Immature natural killer cell (primary cell): ENCODE measurements around the gene CAVIN1. TPM values are rescaled to one million over a fixed set of nuclear protein-coding genes. Genes with fewer than 3 reads are reported as not detected.
A peak's percentile ranks its signal among the peaks of the same experiment; 100 is the strongest.
"Not testable (repeated sequence)": the region's sequence is repeated elsewhere in the genome, so short reads cannot be mapped to it uniquely, and the experiment has no call there.

ENCODE experiments used
- DNase-seq, 3 donors: peaks; one replicate each; pipeline ENCODE4 v3.0.0; 2022; ENCODE audit warnings: mixed read lengths in 1 of 3
- H3K27ac Mint-ChIP-seq, 6 donors: one replicate each; pipeline ENCODE4 v1.8.0; 2020; ENCODE audit warnings: mixed read lengths in 6 of 6, mild to moderate bottlenecking in 5 of 6, inconsistent platforms in 4 of 6, moderate library complexity in 3 of 6
- H3K27me3 Mint-ChIP-seq, 3 donors: one replicate each; pipeline ENCODE4 v1.8.0; 2020 to 2021; ENCODE audit warnings: low read depth in 3 of 3, mild to moderate bottlenecking in 3 of 3, mixed read lengths in 3 of 3, moderate library complexity in 3 of 3, inconsistent platforms in 1 of 3
- H3K36me3 Mint-ChIP-seq, 3 donors: one replicate each; pipeline ENCODE4 v1.8.0; 2020; ENCODE audit warnings: mixed read lengths in 3 of 3, inconsistent platforms in 2 of 3, mild to moderate bottlenecking in 2 of 3
- H3K4me1 Mint-ChIP-seq, 2 donors: one replicate each; pipeline ENCODE4 v1.8.0; 2020; ENCODE audit warnings: inconsistent platforms in 2 of 2, mild to moderate bottlenecking in 2 of 2, mixed read lengths in 2 of 2, moderate library complexity in 1 of 2
- H3K4me3 Mint-ChIP-seq, 5 donors: one replicate each; pipeline ENCODE4 v1.8.0; 2020; ENCODE audit warnings: mild to moderate bottlenecking in 5 of 5, mixed read lengths in 5 of 5, inconsistent platforms in 3 of 5, moderate library complexity in 3 of 5
- H3K9me3 Mint-ChIP-seq, 6 donors: one replicate each; pipeline ENCODE4 v1.8.0; 2020; ENCODE audit warnings: mild to moderate bottlenecking in 6 of 6, mixed read lengths in 6 of 6, inconsistent platforms in 4 of 6, moderate library complexity in 3 of 6
- polyA plus RNA-seq, 3 donors: library from polyadenylated mRNA; unstranded; fragments of 300-500 nt; fragmentation: Illumina TruSeq; gene quantifications; one replicate each; pipeline ENCODE4 v1.2.3, GENCODE V29; 2021

The CAVIN1 gene
- polyA plus RNA-seq, 3 donors from 2014 or later, result not detected

DNA sequence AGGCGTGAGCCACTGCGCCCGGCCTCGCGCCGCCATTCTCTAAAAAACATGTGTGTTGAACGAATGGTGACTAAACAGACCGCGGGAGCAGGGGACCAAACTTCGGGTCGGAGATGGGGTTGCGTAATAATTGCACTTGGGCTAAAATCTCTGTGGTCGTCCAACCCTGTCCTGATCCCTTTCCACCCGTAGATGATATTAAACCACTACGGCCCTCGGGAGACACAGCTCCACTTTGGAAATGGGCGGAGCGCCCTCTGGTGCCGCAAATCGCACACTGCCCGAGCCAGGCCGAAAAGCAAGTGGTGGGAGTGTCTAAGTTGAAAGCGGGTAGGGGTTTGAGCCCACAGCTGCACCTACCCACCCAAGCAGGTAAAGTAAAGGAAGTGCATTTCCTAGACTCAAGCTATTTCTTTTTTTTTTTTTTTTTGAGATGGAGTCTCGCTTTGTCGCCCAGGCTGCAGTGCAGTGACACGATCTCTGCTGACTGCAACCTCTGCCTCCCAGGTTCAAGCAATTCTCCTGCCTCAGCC lies 17.0 kb downstream of the CAVIN1 start:
- DNase-seq, result peak; percentile 72 to 77 (median 73)
- H3K4me3 Mint-ChIP-seq, result no peak overlapping the region
- no peaks in the 10 kb centered on the region for H3K36me3 Mint-ChIP-seq
- no peaks in the 10 kb centered on the region for H3K9me3 Mint-ChIP-seq
- no peak overlapping the region for H3K27ac Mint-ChIP-seq
- peaks cover 0 to 2% of the 10 kb centered on the region in 2 donors for H3K4me1 Mint-ChIP-seq
- H3K27me3 Mint-ChIP-seq, result peaks cover 4 to 5% (median 4%) of the 10 kb centered on the region in 3 donors

DNA sequence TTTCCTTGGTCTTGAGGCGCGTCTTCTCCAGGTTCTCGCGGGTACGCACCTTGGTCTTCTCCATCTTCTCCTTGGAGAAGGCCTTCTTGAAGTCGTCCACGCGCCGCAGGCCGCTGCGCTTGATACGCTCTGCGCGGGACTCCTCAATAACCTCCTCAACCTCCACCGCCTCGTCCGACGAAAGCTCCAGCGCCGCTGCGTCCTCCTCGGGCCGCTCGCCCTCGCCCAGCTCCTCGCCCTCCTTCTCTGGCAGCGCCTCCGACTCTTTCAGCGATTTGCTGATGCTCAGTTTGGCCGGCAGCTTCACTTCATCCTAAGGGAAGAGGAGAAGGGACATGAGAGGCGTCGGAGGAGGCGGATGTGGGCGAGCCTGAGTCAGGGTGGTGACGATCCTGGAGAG lies 18.0 kb downstream of the CAVIN1 start:
- no peaks in the 10 kb centered on the region for H3K9me3 Mint-ChIP-seq
- H3K4me1 Mint-ChIP-seq, result peaks cover 6 to 7% of the 10 kb centered on the region in 2 donors
- H3K36me3 Mint-ChIP-seq, result no peaks in the 10 kb centered on the region
- H3K27ac Mint-ChIP-seq, result no peak overlapping the region
- no peak overlapping the region for H3K4me3 Mint-ChIP-seq
- peaks cover 4 to 5% (median 4%) of the 10 kb centered on the region in 3 donors for H3K27me3 Mint-ChIP-seq
- no peak for DNase-seq

DNA sequence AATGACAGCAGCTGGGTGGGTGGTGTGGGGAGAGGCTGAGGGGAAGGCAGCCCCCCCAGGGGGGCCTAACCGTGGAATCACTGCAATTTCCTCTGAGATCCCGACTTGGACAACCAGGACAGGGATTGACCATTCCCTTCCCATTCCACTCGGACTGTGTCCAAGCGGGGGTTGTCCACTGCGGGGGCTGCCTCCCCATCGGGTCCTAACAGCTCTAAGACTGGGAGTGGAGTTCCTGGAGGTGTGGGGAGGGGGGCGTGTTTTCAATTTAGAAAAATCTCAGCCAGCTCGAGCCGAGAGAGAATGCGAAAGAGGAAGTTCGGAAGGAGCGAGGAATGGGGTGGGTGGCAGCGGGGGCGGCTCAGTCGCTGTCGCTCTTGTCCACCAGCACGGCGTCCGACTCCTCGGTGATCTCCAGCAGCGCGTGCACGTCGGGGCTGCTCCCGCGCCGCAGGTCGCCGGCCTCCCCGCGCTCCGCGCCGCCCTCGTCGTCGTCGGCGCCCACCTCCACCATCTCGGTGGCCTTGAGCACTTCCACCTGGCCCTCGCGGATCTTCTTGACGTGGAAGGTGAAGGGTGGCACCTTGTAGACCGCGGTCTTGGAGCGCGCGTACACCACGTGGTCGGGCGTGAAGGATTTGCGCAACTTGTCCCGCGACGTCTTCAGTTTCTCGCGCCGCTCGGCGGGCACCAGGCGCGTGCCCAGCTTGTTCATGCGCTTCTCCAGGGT lies 18.6 kb downstream of the CAVIN1 start:
- Mint-ChIP-seq H3K36me3 (no peaks in the 10 kb centered on the region), H3K4me3 (no peak overlapping the region), H3K27ac (no peak overlapping the region), H3K9me3 (no peaks in the 10 kb centered on the region), H3K4me1 (peaks cover 11% of the 10 kb centered on the region in 2 donors), H3K27me3 (peaks cover 3 to 6% (median 5%) of the 10 kb centered on the region in 3 donors)
- DNase-seq, result no peak

DNA sequence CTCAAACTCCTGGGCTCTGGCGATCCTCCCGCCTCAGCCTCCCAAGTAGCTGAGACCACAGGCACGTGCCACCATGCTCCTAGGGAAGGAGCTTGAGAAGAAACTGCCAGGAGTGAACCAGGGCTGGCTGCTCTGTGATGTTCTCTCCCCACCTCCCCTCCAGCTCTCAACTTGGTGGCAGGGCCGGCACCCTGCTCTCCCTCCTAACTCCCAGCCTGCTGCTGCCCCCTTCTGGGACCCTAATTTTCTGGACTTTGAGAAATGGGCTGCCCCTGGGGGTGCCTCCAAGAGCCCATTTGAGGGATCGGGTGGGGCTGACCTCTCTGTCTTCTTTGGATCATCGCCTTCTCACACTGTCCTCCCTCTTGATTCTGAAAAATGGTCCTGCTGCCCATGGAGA lies 19.9 kb downstream of the CAVIN1 start:
- H3K36me3 Mint-ChIP-seq, result no peaks in the 10 kb centered on the region
- DNase-seq, result peak; percentile 32 to 40 (median 40)
- H3K9me3 Mint-ChIP-seq, result no peaks in the 10 kb centered on the region
- H3K4me3 Mint-ChIP-seq, result no peak overlapping the region
- H3K27me3 Mint-ChIP-seq, result peaks cover 3 to 6% (median 5%) of the 10 kb centered on the region in 3 donors
- H3K27ac Mint-ChIP-seq, result no peak overlapping the region
- H3K4me1 Mint-ChIP-seq, result peaks cover 11% of the 10 kb centered on the region in 2 donors

- Mint-ChIP-seq H3K9me3 (no peaks in the 10 kb centered on the region), H3K4me1 (peaks cover 10 to 11% of the 10 kb centered on the region in 2 donors), H3K4me3 (no peak overlapping the region), H3K27ac (no peak overlapping the region), H3K27me3 (peaks cover 3 to 4% (median 3%) of the 10 kb centered on the region in 3 donors), H3K36me3 (no peaks in the 10 kb centered on the region)
- no peak for DNase-seq
Observed at GRCh38 chr17:42402117-42402516, 20.9 kb downstream of the CAVIN1 start.

DNA sequence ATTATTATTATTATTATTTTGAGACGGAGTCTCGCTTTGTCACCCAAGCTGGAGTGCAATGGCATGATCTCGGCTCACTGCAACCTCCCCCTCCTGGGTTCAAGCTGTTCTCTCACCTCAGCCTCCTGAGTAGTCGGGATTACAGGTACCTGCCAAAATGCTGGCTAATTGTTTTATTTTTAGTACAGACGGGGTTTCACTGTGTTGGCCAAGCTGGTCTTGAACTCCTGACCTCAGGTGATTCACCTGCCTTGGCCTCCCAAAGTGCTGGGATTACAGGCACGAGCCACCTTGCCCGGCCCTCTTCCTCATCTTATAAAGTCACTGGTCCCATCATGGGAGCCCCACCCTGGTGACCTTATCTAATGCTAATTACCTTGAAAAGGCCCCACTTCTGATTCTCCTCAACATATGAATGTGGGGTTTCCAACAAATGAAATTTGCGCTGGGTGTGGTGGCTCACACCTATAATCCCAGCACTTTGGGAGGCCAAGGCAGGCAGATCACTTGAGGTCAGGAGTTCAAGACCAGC lies 22.1 kb downstream of the CAVIN1 start:
- H3K4me3 Mint-ChIP-seq, H3K27ac Mint-ChIP-seq, H3K36me3 Mint-ChIP-seq, DNase-seq, H3K27me3 Mint-ChIP-seq, H3K9me3 Mint-ChIP-seq: not testable (repeated sequence)
- peaks cover 10 to 11% of the 10 kb centered on the region in 2 donors for H3K4me1 Mint-ChIP-seq

GRCh38 chr17:42399948-42400843 lies 22.9 kb downstream of the CAVIN1 start:
- no peak for DNase-seq
- Mint-ChIP-seq H3K9me3 (no peaks in the 10 kb centered on the region), H3K4me1 (peaks cover 10 to 11% of the 10 kb centered on the region in 2 donors), H3K27ac (peak overlapping the region in 3 of 6 donors; percentile 31 to 49 (median 40)), H3K36me3 (no peaks in the 10 kb centered on the region), H3K27me3 (peaks cover 3 to 6% (median 3%) of the 10 kb centered on the region in 3 donors), H3K4me3 (peak overlapping the region in 2 of 5 donors; percentile 41 to 53)

DNA sequence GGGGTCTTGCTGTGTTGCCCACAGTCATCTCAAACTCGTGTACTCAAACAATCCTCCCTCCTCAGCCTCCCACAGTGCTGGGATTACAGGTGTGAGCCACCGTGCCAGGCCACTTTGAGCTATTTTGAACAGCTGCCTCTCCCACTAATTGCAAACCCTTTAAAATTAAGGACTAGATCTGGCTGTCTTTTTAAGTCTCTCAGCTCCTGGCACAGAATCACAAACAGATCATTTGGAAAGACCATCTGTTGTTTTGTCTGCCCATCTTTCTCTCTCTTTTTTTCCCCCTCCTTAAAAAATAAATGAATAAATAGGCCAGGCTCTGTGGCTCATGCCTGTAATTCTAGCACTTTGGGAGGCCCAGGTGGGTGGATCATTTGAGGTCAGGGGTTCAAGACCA lies 23.9 kb downstream of the CAVIN1 start:
- H3K9me3 Mint-ChIP-seq, result no peaks in the 10 kb centered on the region
- no peak for DNase-seq
- no peaks in the 10 kb centered on the region for H3K36me3 Mint-ChIP-seq
- H3K27me3 Mint-ChIP-seq, result peaks cover 3 to 6% (median 3%) of the 10 kb centered on the region in 3 donors
- H3K27ac Mint-ChIP-seq, result no peak overlapping the region
- H3K4me1 Mint-ChIP-seq, result peaks cover 10 to 11% of the 10 kb centered on the region in 2 donors
- H3K4me3 Mint-ChIP-seq, result no peak overlapping the region

GRCh38 chr17:42395601-42396000 lies 27.5 kb downstream of the CAVIN1 start:
- peaks cover 9 to 10% of the 10 kb centered on the region in 2 donors for H3K4me1 Mint-ChIP-seq
- H3K27ac Mint-ChIP-seq, DNase-seq, H3K27me3 Mint-ChIP-seq, H3K36me3 Mint-ChIP-seq, H3K4me3 Mint-ChIP-seq, H3K9me3 Mint-ChIP-seq: not testable (repeated sequence)

DNA sequence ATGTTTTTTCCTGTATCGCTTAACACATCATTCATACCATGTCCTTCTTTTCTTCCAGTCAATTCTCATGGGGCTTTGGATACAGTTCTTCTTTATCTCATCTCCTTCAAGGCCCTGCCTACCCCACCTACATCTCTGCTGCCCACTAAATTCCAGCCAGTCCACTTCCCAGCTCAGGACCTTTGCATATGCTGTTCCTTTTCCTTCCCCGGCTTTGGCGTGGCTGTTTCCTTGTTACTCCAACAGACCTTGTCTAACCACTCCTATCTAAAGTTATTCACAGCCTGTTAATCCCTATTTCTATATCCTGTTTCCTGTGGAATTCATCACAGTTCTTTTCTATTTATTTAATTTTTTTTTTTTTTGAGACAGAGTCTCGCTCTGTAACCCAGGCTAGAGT lies 28.2 kb downstream of the CAVIN1 start:
- no peaks in the 10 kb centered on the region for H3K9me3 Mint-ChIP-seq
- H3K4me3 Mint-ChIP-seq, result no peak overlapping the region
- no peak overlapping the region for H3K27ac Mint-ChIP-seq
- no peak for DNase-seq
- H3K4me1 Mint-ChIP-seq, result peaks cover 2 to 7% of the 10 kb centered on the region in 2 donors
- H3K27me3 Mint-ChIP-seq, result peaks cover 0 to 4% (median 2%) of the 10 kb centered on the region in 3 donors
- H3K36me3 Mint-ChIP-seq, result no peaks in the 10 kb centered on the region

DNA sequence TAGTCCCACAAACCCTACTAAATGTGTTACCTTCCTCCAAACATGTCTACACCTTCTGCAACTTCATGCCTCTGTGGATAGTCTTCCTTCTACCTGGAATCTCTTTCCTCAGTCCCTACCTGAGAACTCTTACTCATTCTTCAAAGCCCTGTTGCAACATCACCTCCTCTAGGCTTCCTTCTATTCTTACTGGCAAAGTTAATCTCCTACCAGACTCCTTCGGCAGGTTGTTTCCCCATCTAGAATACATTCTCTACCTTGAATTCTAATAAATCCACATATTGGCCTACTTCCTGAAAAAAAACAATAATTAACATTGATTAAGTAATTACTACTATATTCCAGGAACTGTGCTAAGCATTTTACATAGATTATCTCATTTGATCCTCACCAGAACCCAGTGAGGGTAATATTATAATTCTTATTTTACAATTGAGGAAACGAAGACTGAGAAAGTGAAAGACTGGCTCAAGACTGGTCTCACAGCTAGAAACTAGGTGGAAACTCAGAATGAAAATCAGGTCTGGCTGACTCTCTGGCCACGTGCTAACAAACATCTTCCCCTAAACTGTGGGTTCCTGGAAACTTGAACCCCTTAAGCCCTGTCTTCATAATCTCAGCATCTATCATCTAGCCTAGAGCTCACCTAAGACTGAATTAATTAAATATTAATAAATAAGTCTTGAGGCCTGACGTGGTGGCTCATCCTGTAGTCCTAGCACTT lies 30.2 kb downstream of the CAVIN1 start:
- no peaks in the 10 kb centered on the region for H3K9me3 Mint-ChIP-seq
- no peaks in the 10 kb centered on the region for H3K36me3 Mint-ChIP-seq
- H3K27me3 Mint-ChIP-seq, result peaks cover 9 to 13% (median 12%) of the 10 kb centered on the region in 3 donors
- peak overlapping the region in 2 of 6 donors; percentile 1 to 12 for H3K27ac Mint-ChIP-seq
- DNase-seq, result no peak
- peaks cover 9 to 16% of the 10 kb centered on the region in 2 donors for H3K4me1 Mint-ChIP-seq
- no peak overlapping the region for H3K4me3 Mint-ChIP-seq

GRCh38 chr17:42391439-42391838 lies 31.6 kb downstream of the CAVIN1 start:
- H3K4me3 Mint-ChIP-seq, H3K36me3 Mint-ChIP-seq, H3K9me3 Mint-ChIP-seq, H3K27ac Mint-ChIP-seq, DNase-seq: not testable (repeated sequence)
- peaks cover 10 to 20% (median 10%) of the 10 kb centered on the region in 3 donors for H3K27me3 Mint-ChIP-seq
- peaks cover 20 to 29% of the 10 kb centered on the region in 2 donors for H3K4me1 Mint-ChIP-seq

- H3K4me1 Mint-ChIP-seq, result peaks cover 30 to 44% of the 10 kb centered on the region in 2 donors
- DNase-seq, result no peak
- peak overlapping the region; percentile 60 to 97 (median 97) for H3K4me3 Mint-ChIP-seq
- H3K27me3 Mint-ChIP-seq, result peaks cover 10 to 20% (median 10%) of the 10 kb centered on the region in 3 donors
- peaks cover 0 to under 1% (median 0%) of the 10 kb centered on the region in 3 donors for H3K36me3 Mint-ChIP-seq
- no peaks in the 10 kb centered on the region for H3K9me3 Mint-ChIP-seq
- peak overlapping the region; percentile 100 for H3K27ac Mint-ChIP-seq
Observed at GRCh38 chr17:42389899-42390298, 33.2 kb downstream of the CAVIN1 start.
